HepG2 (cell line): ENCODE results near the gene CALN1. TPM values are rescaled to one million over a fixed set of nuclear protein-coding genes. Genes with fewer than 3 reads are reported as not detected.
"Not testable (repeated sequence)": the region's sequence is repeated elsewhere in the genome, so short reads cannot be mapped to it uniquely, and the experiment has no call there.

Experiments
- ATAC-seq: fragments of 200-7000 bp; cut with Tn5 transposase; 3 replicates; pipeline ENCODE4 v1.9.1; 2020; ENCODE audit warnings: mild to moderate bottlenecking, moderate library complexity
- BruUV-seq: library from RNA; stranded (reverse); fragments of 400-500 nt; replicated peaks from 2 replicates; lab custom pipeline; 2021; lab: Mats Ljungman, UMichigan
- CTCF ChIA-PET: fragments of 300-600 bp; formaldehyde crosslinking; extraction: SDS; loops from one replicate; lab custom pipeline; 2021; ENCODE audit warnings: low total read pairs, inconsistent platforms, low intra/inter-chr PET ratio; lab: Yijun Ruan, JAX
- POLR2A ChIA-PET: fragments of 350-600 bp; sonication (Branson Sonifier 250); formaldehyde crosslinking; loops from one replicate; lab custom pipeline; 2020; ENCODE audit warnings: antibody characterized with exemption, inconsistent platforms; lab: Yijun Ruan, JAX
- DNase-seq: peaks from one replicate; pipeline ENCODE4 v3.0.0-alpha.2; 2015; ENCODE audit warnings: low spot score
- FAIRE-seq: peaks from 3 replicates; lab custom pipeline; 2011; peaks lifted over from hg19 to GRCh38; lab: Jason Lieb, UNC
- H2AFZ ChIP-seq: one replicate; pipeline ENCODE4 v1.6.1; 2011; ENCODE audit warnings: low read length, inconsistent platforms
- H3K27ac ChIP-seq: fragments of 300-600 bp; 3 replicates; pipeline ENCODE4 v1.8.0; 2011; ENCODE audit warnings: mixed run types, mild to moderate bottlenecking, mixed read lengths, low read length, inconsistent platforms; ENCODE audit not compliant: insufficient read depth; ENCODE audit errors: extremely low read length
- H3K27me3 ChIP-seq, 2 experiments: fragments of 200-600 bp in 1 of 2; 2 replicates in 1 of 2; 3 replicates in 1 of 2; pipeline versions ENCODE4 v1.6.0 to v1.8.0; 2011; ENCODE audit warnings: low read length in 2 of 2, mild to moderate bottlenecking in 2 of 2, moderate library complexity in 2 of 2, inconsistent platforms in 1 of 2; ENCODE audit not compliant: insufficient read depth in 2 of 2, control insufficient read depth in 1 of 2
- H3K36me3 ChIP-seq, 2 experiments: fragments of 200-600 bp in 1 of 2; replicated peaks in 1 of 2; 2 replicates in 1 of 2; 3 replicates in 1 of 2; pipeline versions ENCODE4 v1.5.1 to v1.8.0; 2011; ENCODE audit warnings: low read length in 2 of 2, inconsistent platforms in 1 of 2; ENCODE audit not compliant: insufficient read depth in 2 of 2, control insufficient read depth in 1 of 2
- H3K4me1 ChIP-seq: 2 replicates; pipeline ENCODE4 v1.5.1; 2012; ENCODE audit warnings: low read length, inconsistent platforms; ENCODE audit not compliant: insufficient read depth
- H3K4me2 ChIP-seq: 2 replicates; pipeline ENCODE4 v1.6.0; 2011; ENCODE audit warnings: low read depth, low read length, inconsistent platforms
- H3K4me3 ChIP-seq, 3 experiments: fragments of 200-600 bp in 1 of 3; sonication (generic), shearing (Covaris generic) in 1 of 3; replicated peaks in 1 of 3; 2 replicates each; pipeline ENCODE4 v1.5.1; 2011 to 2016; ENCODE audit warnings: low read length in 3 of 3, inconsistent platforms in 2 of 3, low read depth in 2 of 3, mild to moderate bottlenecking in 2 of 3, control low read depth in 1 of 3, mixed read lengths in 1 of 3; ENCODE audit not compliant: insufficient read depth in 1 of 3
- H3K79me2 ChIP-seq: one replicate; pipeline ENCODE4 v1.6.1; 2011; ENCODE audit warnings: low read length, inconsistent platforms; ENCODE audit not compliant: insufficient read depth
- H3K9ac ChIP-seq: 2 replicates; pipeline ENCODE4 v1.6.0; 2011; ENCODE audit warnings: mild to moderate bottlenecking, low read depth, low read length, inconsistent platforms; ENCODE audit not compliant: insufficient read depth
- H3K9me3 ChIP-seq: 2 replicates; pipeline ENCODE4 v1.5.1; 2012; ENCODE audit warnings: mild to moderate bottlenecking, low read length
- H4K20me1 ChIP-seq: 2 replicates; pipeline ENCODE4 v1.6.0; 2011; ENCODE audit warnings: inconsistent platforms, mild to moderate bottlenecking, low read length, moderate library complexity; ENCODE audit not compliant: insufficient read depth
- ATF7 ChIP-seq, 2 experiments: fragments of 450-650 bp in 1 of 2; sonication (generic) in 1 of 2; formaldehyde crosslinking in 1 of 2; IDR thresholded peaks; 2 replicates each; pipeline versions ENCODE4 v1.4.0 to v1.6.1; 2016 to 2020; ENCODE audit warnings: antibody characterized with exemption in 1 of 2, mild to moderate bottlenecking in 1 of 2, missing genetic modification reagents in 1 of 2
- CEBPB ChIP-seq: IDR thresholded peaks from 2 replicates; pipeline ENCODE4 v1.6.1; 2011; ENCODE audit warnings: low read depth, low read length, improper control_type of control experiment, borderline replicate concordance
- REPIN1 ChIP-seq: sonication (generic); formaldehyde crosslinking; IDR thresholded peaks from 2 replicates; pipeline ENCODE4 v1.8.0; 2022; ENCODE audit warnings: missing genetic modification reagents, low read depth, mild to moderate bottlenecking, borderline replicate concordance
- TP53 ChIP-seq: sonication (generic); formaldehyde crosslinking; conservative IDR thresholded peaks from 2 replicates; pipeline ENCODE4 v1.4.0; 2020; ENCODE audit warnings: missing genetic modification reagents
- ZNF432 ChIP-seq: sonication (generic); formaldehyde crosslinking; IDR thresholded peaks from 2 replicates; pipeline ENCODE4 v1.5.0; 2020; ENCODE audit warnings: missing genetic modification reagents, mild to moderate bottlenecking, borderline replicate concordance
- ZNF530 ChIP-seq: sonication (generic); formaldehyde crosslinking; IDR thresholded peaks from 2 replicates; pipeline ENCODE4 v1.5.0; 2020; ENCODE audit warnings: low read depth, mild to moderate bottlenecking, missing genetic modification reagents
- ZNF614 ChIP-seq: IDR thresholded peaks from 2 replicates; pipeline ENCODE4 v1.6.1; 2018; ENCODE audit warnings: missing biosample characterization, missing genetic modification reagents, inconsistent platforms, borderline replicate concordance
- ZNF619 ChIP-seq: sonication (generic); formaldehyde crosslinking; IDR thresholded peaks from 2 replicates; pipeline ENCODE4 v1.4.0; 2020; ENCODE audit warnings: mild to moderate bottlenecking, missing genetic modification reagents
- WGBS: methylation state at CpG from one replicate; pipeline ENCODE4 v1.1.6; 2017; ENCODE audit warnings: low lambda C conversion rate; 5-methylcytosine and 5-hydroxymethylcytosine counted together
- in situ Hi-C: cut with HindIII; loops from 2 replicates; pipeline ENCODE4 v1.10.0; 2017; ENCODE audit warnings: low pct_unique_long_range_greater_than_20kb; ENCODE audit not compliant: extremely low pct_ligation_motif_present
- intact Hi-C: fragments of 100-400 bp; cut with micrococcal nuclease; formaldehyde crosslinking; loops from one replicate; pipeline ENCODE4 v1.10.0; 2022; ENCODE audit not compliant: unreplicated experiment
- polyA plus RNA-seq, 8 experiments: library from polyadenylated mRNA; depleted of rRNA in 3 of 8; stranded (reverse) in 7 of 8; unstranded in 1 of 8; fragments of >200 nt; fragmentation: Illumina TruSeq in 4 of 8; extraction: Trizol in 4 of 8; gene quantifications; 2 replicates each; pipeline versions ENCODE4 v1.2.1 to v1.2.3, GENCODE V29; 2011 to 2016; ENCODE audit warnings: low read depth in 4 of 8, missing spikeins in 1 of 8, mixed read lengths in 1 of 8; ENCODE audit not compliant: insufficient read depth in 1 of 8
- total RNA-seq, 5 experiments: library from RNA; depleted of rRNA; stranded (reverse); fragments of >200 nt; fragmentation: Illumina TruSeq; extraction: Trizol; gene quantifications; 2 replicates each; pipeline ENCODE4 v1.2.3, GENCODE V29; 2016; ENCODE audit warnings: low read depth in 1 of 5

CALN1 gene
- total and polyA plus RNA-seq, 2 of the 13 experiments (the other 11 are each of a cell fraction or from before 2014, with no cell fraction given) = not detected

GRCh38 chr7:72069263-72069662 lies 342.9 kb downstream of the CALN1 start:
- no peak overlapping the region for H3K4me3 ChIP-seq
- intact Hi-C loops = no loop called here
- no peaks in the 10 kb centered on the region for H3K9me3 ChIP-seq
- H3K4me1 ChIP-seq = no peaks in the 10 kb centered on the region
- in situ Hi-C loops = no loop called here
- POLR2A ChIA-PET = no interaction called here
- H3K36me3 ChIP-seq = no peaks in the 10 kb centered on the region
- H3K27ac ChIP-seq = no peak overlapping the region
- no peak overlapping the region for H3K9ac ChIP-seq
- H3K79me2 ChIP-seq = no peaks in the 10 kb centered on the region
- H3K27me3 ChIP-seq = no peaks in the 10 kb centered on the region; a peak in 1 of 5 replicates
- no peak overlapping the region for H2AFZ ChIP-seq
- TF ChIP-seq ZNF530 (CRISPR knock-in tag) = no peak
- no peak for TF ChIP-seq ZNF432 (CRISPR knock-in tag)
- no peak for TF ChIP-seq ZNF619
- TF ChIP-seq ZNF614 (CRISPR knock-in tag) = no peak
- no peak for TF ChIP-seq REPIN1 (CRISPR knock-in tag)
- no peak for TF ChIP-seq TP53
- no TSS peak for BruUV-seq
- no peak overlapping the region for H3K4me2 ChIP-seq
- no peaks in the 10 kb centered on the region for H4K20me1 ChIP-seq
- ATAC-seq = no peak
- no peak for DNase-seq
- CTCF ChIA-PET = no interaction called here
- no peak for FAIRE-seq

- FAIRE-seq; ATAC-seq; in situ Hi-C loops; H2AFZ ChIP-seq; H3K27me3 ChIP-seq; H3K9me3 ChIP-seq; DNase-seq; TF ChIP-seq ATF7 (CRISPR knock-in tag; IDR thresholded peaks at IDR 0.05): not testable (repeated sequence)
- 12% methylated on average over 1 of the region's 1 CpG for WGBS
- TF ChIP-seq ATF7 (IDR thresholded peaks at IDR 0.05) (peak; percentile 21; the same call in 1 of the 2 replicates), CEBPB (peak; percentile 41; the same call in 1 of the 2 replicates)
- TF ChIP-seq, all 625 proteins: peak for 2; not testable (repeated sequence) for 623
- H3K27ac ChIP-seq, H3K9ac ChIP-seq, BruUV-seq, H3K4me1 ChIP-seq, H3K4me2 ChIP-seq, H3K79me2 ChIP-seq, H4K20me1 ChIP-seq, intact Hi-C loops, POLR2A ChIA-PET, H3K4me3 ChIP-seq, CTCF ChIA-PET, H3K36me3 ChIP-seq: not testable (repeated sequence)
Measured at GRCh38 chr7:72065764-72066163, 346.4 kb downstream of the CALN1 start.
